Measurements from ENCODE around the gene AGPAT4.

DNA sequence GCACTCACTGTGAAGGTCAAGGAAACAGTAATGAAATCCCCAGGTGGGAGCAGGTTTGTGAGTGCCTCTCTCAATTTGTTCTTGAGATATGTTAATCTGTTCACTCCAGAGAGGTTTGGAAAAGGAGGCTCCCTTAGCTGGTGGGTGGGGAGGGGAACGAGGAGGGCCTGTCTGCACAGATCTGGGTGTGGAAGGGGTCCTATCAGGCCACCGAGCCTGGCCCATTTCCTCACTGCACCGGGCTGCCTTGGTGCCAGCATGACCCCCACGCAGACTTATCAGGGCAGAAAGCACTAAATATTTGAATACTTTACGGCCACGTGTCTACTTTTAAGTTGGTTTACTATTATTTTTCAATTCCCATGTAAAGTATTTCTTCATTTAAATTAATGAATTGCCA lies 8.3 kb downstream of the AGPAT4 start:
- TF ChIP-seq, protein P1, sequence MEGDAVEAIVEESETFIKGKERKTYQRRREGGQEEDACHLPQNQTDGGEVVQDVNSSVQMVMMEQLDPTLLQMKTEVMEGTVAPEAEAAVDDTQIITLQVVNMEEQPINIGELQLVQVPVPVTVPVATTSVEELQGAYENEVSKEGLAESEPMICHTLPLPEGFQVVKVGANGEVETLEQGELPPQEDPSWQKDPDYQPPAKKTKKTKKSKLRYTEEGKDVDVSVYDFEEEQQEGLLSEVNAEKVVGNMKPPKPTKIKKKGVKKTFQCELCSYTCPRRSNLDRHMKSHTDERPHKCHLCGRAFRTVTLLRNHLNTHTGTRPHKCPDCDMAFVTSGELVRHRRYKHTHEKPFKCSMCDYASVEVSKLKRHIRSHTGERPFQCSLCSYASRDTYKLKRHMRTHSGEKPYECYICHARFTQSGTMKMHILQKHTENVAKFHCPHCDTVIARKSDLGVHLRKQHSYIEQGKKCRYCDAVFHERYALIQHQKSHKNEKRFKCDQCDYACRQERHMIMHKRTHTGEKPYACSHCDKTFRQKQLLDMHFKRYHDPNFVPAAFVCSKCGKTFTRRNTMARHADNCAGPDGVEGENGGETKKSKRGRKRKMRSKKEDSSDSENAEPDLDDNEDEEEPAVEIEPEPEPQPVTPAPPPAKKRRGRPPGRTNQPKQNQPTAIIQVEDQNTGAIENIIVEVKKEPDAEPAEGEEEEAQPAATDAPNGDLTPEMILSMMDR (IDR thresholded peaks at IDR 0.05; ENCODE audit: low read length), result no peak
- TF ChIP-seq EZH2 (IDR thresholded peaks at IDR 0.05; ENCODE audit: borderline replicate concordance, low read length), result no peak

All from OCI-LY1 (cell line).